Activated CD4-positive, alpha-beta T cell treated with anti-CD3 and anti-CD28 coated beads for 1 hour (primary cell): Measurements from ENCODE around the gene PAX5.

ENCODE experiments used
- DNase-seq: peaks from one replicate; pipeline ENCODE4 v3.0.0-alpha.2; 2020

PAX5 gene

GRCh38 chr9:36898431-36899020 lies 135.5 kb downstream of the PAX5 start:
- no peak for DNase-seq

- no peak for DNase-seq
These were observed 136.6 kb downstream of the PAX5 start for GRCh38 chr9:36897478-36897877.

GRCh38 chr9:36897019-36897418 lies 137.0 kb downstream of the PAX5 start:
- DNase-seq: no peak

- DNase-seq: no peak
These were observed 137.8 kb downstream of the PAX5 start for GRCh38 chr9:36896296-36896695.

- no peak for DNase-seq
These were observed 138.3 kb downstream of the PAX5 start for GRCh38 chr9:36895744-36896260.

GRCh38 chr9:36894695-36895310 lies 139.3 kb downstream of the PAX5 start:
- DNase-seq: no peak

GRCh38 chr9:36893911-36894310 lies 140.2 kb downstream of the PAX5 start:
- DNase-seq: no peak

GRCh38 chr9:36893184-36893583 lies 140.9 kb downstream of the PAX5 start:
- DNase-seq: no peak

GRCh38 chr9:36892279-36892678 lies 141.8 kb downstream of the PAX5 start:
- DNase-seq: no peak

GRCh38 chr9:36891341-36891811 lies 142.7 kb downstream of the PAX5 start:
- DNase-seq: no peak

GRCh38 chr9:36889844-36890243 lies 144.2 kb downstream of the PAX5 start:
- DNase-seq: no peak

- no peak for DNase-seq
These were observed 145.5 kb downstream of the PAX5 start for GRCh38 chr9:36888551-36888950.

GRCh38 chr9:36884721-36885120 lies 149.3 kb downstream of the PAX5 start:
- no peak for DNase-seq

- DNase-seq: no peak
These were observed 151.5 kb downstream of the PAX5 start for GRCh38 chr9:36882594-36882993.

GRCh38 chr9:36881743-36882441 lies 152.2 kb downstream of the PAX5 start:
- DNase-seq: no peak

GRCh38 chr9:36881316-36881715 lies 152.8 kb downstream of the PAX5 start:
- no peak for DNase-seq

GRCh38 chr9:36880075-36880474 lies 154.0 kb downstream of the PAX5 start:
- no peak for DNase-seq

GRCh38 chr9:36878986-36879982 lies 154.8 kb downstream of the PAX5 start:
- no peak for DNase-seq

GRCh38 chr9:36877239-36877638 lies 156.8 kb downstream of the PAX5 start:
- no peak for DNase-seq

GRCh38 chr9:36876056-36876455 lies 158.0 kb downstream of the PAX5 start:
- DNase-seq: no peak

- DNase-seq: no peak
These were observed 159.1 kb downstream of the PAX5 start for GRCh38 chr9:36874921-36875320.

GRCh38 chr9:36874261-36874660 lies 159.8 kb downstream of the PAX5 start:
- no peak for DNase-seq
